Measurements from ENCODE around the gene PCDH15.

PCDH15 gene

GRCh38 chr10:54708021-54708420 lies 93.0 kb downstream of the PCDH15 start:
- Histone ChIP-seq H3K36me3 (ENCODE audit: insufficient read depth, low read length) (no peaks in the 10 kb centered on the region), H3K9me2 (replicated peaks; ENCODE audit: low read depth, low read length) (no peaks in the 10 kb centered on the region), H3K4me3 (ENCODE audit: low read length, poor library complexity, severe bottlenecking) (no peak overlapping the region), H3K4me2 (ENCODE audit: low read depth, low read length, poor library complexity, severe bottlenecking) (no peak overlapping the region), H3K4me1 (ENCODE audit: insufficient read depth, low read length, poor library complexity, severe bottlenecking) (no peaks in the 10 kb centered on the region), H3F3A (ENCODE audit: low read depth) (no peaks in the 10 kb centered on the region), H4K20me1 (ENCODE audit: insufficient read depth, low read length, poor library complexity, severe bottlenecking) (no peaks in the 10 kb centered on the region), H3K9me3 (ENCODE audit: insufficient read depth, low read depth, low read length) (no peaks in the 10 kb centered on the region), H3K9ac (ENCODE audit: low read depth, low read length, poor library complexity, severe bottlenecking) (no peak overlapping the region), H2AFZ (ENCODE audit: low read length) (no peak overlapping the region), H3K27me3 (ENCODE audit: insufficient read depth, low read length, poor library complexity, severe bottlenecking) (no peaks in the 10 kb centered on the region), H3K79me2 (ENCODE audit: insufficient read depth, low read length) (no peaks in the 10 kb centered on the region)
- TF ChIP-seq EZH2phosphoT487 (IDR thresholded peaks at IDR 0.05; ENCODE audit: borderline replicate concordance) (no peak), CTCF (conservative IDR thresholded peaks at IDR 0.05; ENCODE audit: low read length) (no peak)

GRCh38 chr10:54702583-54703485 lies 98.2 kb downstream of the PCDH15 start:
- H3K4me2 ChIP-seq (ENCODE audit: low read depth, low read length, poor library complexity, severe bottlenecking): no peak overlapping the region
- no peaks in the 10 kb centered on the region for H3K36me3 ChIP-seq (ENCODE audit: insufficient read depth, low read length)
- H4K20me1 ChIP-seq (ENCODE audit: insufficient read depth, low read length, poor library complexity, severe bottlenecking): no peaks in the 10 kb centered on the region
- H2AFZ ChIP-seq (ENCODE audit: low read length): no peak overlapping the region
- no peaks in the 10 kb centered on the region for H3K9me2 ChIP-seq (replicated peaks; ENCODE audit: low read depth, low read length)
- no peak overlapping the region for H3K9ac ChIP-seq (ENCODE audit: low read depth, low read length, poor library complexity, severe bottlenecking)
- no peaks in the 10 kb centered on the region for H3F3A ChIP-seq (ENCODE audit: low read depth)
- H3K4me1 ChIP-seq (ENCODE audit: insufficient read depth, low read length, poor library complexity, severe bottlenecking): no peaks in the 10 kb centered on the region
- TF ChIP-seq CTCF (conservative IDR thresholded peaks at IDR 0.05; ENCODE audit: low read length): no peak
- TF ChIP-seq EZH2phosphoT487 (IDR thresholded peaks at IDR 0.05; ENCODE audit: borderline replicate concordance): no peak
- no peaks in the 10 kb centered on the region for H3K9me3 ChIP-seq (ENCODE audit: insufficient read depth, low read depth, low read length)
- no peaks in the 10 kb centered on the region for H3K27me3 ChIP-seq (ENCODE audit: insufficient read depth, low read length, poor library complexity, severe bottlenecking)
- H3K4me3 ChIP-seq (ENCODE audit: low read length, poor library complexity, severe bottlenecking): no peak overlapping the region
- H3K79me2 ChIP-seq (ENCODE audit: insufficient read depth, low read length): no peaks in the 10 kb centered on the region

DNA sequence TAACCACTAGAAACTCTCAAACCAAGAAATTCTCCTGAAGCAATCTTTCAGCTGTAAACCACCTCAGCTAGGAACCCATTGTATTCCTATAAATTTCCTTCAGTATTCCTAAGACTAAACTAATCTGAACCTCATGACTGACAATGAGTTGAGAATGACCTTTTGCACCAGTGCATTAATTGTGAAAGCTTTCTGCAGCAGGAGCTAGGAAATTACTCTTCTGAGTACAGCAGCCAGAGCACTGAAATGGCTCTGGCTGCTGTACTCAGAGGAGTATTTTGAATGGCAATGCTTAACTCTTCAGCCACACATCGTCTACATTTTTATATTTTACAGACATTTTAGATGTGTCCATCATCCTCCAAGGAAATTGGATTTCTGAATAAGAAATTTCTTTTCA lies 109.7 kb downstream of the PCDH15 start:
- H3K27me3 ChIP-seq (ENCODE audit: insufficient read depth, low read length, poor library complexity, severe bottlenecking): no peaks in the 10 kb centered on the region
- H3K9me2 ChIP-seq (replicated peaks; ENCODE audit: low read depth, low read length): no peaks in the 10 kb centered on the region
- no peaks in the 10 kb centered on the region for H3F3A ChIP-seq (ENCODE audit: low read depth)
- H3K36me3 ChIP-seq (ENCODE audit: insufficient read depth, low read length): no peaks in the 10 kb centered on the region
- H3K4me2 ChIP-seq (ENCODE audit: low read depth, low read length, poor library complexity, severe bottlenecking): no peak overlapping the region
- H2AFZ ChIP-seq (ENCODE audit: low read length): no peak overlapping the region
- H3K9me3 ChIP-seq (ENCODE audit: insufficient read depth, low read depth, low read length): no peaks in the 10 kb centered on the region
- no peaks in the 10 kb centered on the region for H3K79me2 ChIP-seq (ENCODE audit: insufficient read depth, low read length)
- TF ChIP-seq EZH2phosphoT487 (IDR thresholded peaks at IDR 0.05; ENCODE audit: borderline replicate concordance) (no peak), CTCF (conservative IDR thresholded peaks at IDR 0.05; ENCODE audit: low read length) (no peak)
- no peak overlapping the region for H3K4me3 ChIP-seq (ENCODE audit: low read length, poor library complexity, severe bottlenecking)
- no peak overlapping the region for H3K9ac ChIP-seq (ENCODE audit: low read depth, low read length, poor library complexity, severe bottlenecking)
- H4K20me1 ChIP-seq (ENCODE audit: insufficient read depth, low read length, poor library complexity, severe bottlenecking): no peaks in the 10 kb centered on the region
- no peaks in the 10 kb centered on the region for H3K4me1 ChIP-seq (ENCODE audit: insufficient read depth, low read length, poor library complexity, severe bottlenecking)

Measured in Loucy (cell line).